Heart left ventricle (tissue), 13 donors: ENCODE measurements around the gene LMF1.

Source experiments
- CTCF ChIP-seq, 12 donors: fragments of 200-600 bp; sonication (generic) in 4 of 12; IDR thresholded peaks; one replicate each; pipeline versions ENCODE4 v1.5.0 to v1.8.0; 2018 to 2022; ENCODE audit warnings: antibody characterized with exemption in 12 of 12, mild to moderate bottlenecking in 5 of 12
- POLR2A ChIP-seq, 2 donors: fragments of 450-650 bp; IDR thresholded peaks; one replicate each; pipeline ENCODE4 v1.6.1; 2017; ENCODE audit warnings: antibody characterized with exemption in 2 of 2, mild to moderate bottlenecking in 2 of 2, moderate library complexity in 2 of 2
- donor health status: ischemic (EF 13 %, LVEDD 7.1; RV severe dilation, severe dysfunction).
- donor health status: DM: no; HTN: yes; CAD: no.
- donor health status: DM: no; HTN: no; CAD: no.
- donor health status: ischemic (EF 25% LVEDD 6.9; RV normal size, moderate dysfunction).
- donor health status: ischemic (EF 25% LVEDD 5.7; RV mildly dilated, moderate dysfunction).
- donor health status: ischemic (EF 35%, LVEDD 5.7; RV mildly dilated, moderate dysfunction).
- donor health status: nonischemic (EF 11% LVEDD 7.7; RV severe dilation, severe dysfunction).
- donor health status: DM: yes; HTN: yes; CAD: no.
- donor health status: PGD.
- donor health status: ischemic (EF 29% LVEDD 5.4; RV normal size, mild dysfunction).
- donor health status: nonischemic (EF 23%, LVEDD 6.1; RV moderate dilation, normal function).

GRCh38 chr16:935684-936083, 35.1 kb downstream of the LMF1 start:
- TF ChIP-seq CTCF (IDR thresholded peaks at IDR 0.05), result no peak
- TF ChIP-seq POLR2A (IDR thresholded peaks at IDR 0.05), result no peak
